ENCODE results near the gene PRDM7. TPM values are rescaled to one million over a fixed set of nuclear protein-coding genes. Genes with fewer than 3 reads are reported as not detected.

PRDM7 gene
- total and polyA plus RNA-seq, 2 of the 4 experiments (the other 2 are of a cell fraction) = not detected

GRCh38 chr16:90016339-90016950, 60.7 kb downstream of the PRDM7 start:
- dilution Hi-C loops (cut with HindIII; ENCODE audit: low sequenced_read_pairs, unreplicated experiment) (no loop called here), intact Hi-C loops (cut with micrococcal nuclease) (no loop called here), in situ Hi-C loops (cut with MboI; ENCODE audit: low sequenced_read_pairs) (no loop called here)
- Histone ChIP-seq H4K5ac (ENCODE audit: low read depth, low read length) (no peak overlapping the region), H3K4me2 (ENCODE audit: low read depth, low read length) (no peak overlapping the region), H3K79me1 (ENCODE audit: low read depth in 1 of 2, low read length in 2 of 2) (peaks cover 0 to 4% of the 10 kb centered on the region in 2 experiments; a peak in 2 of 4 replicates), H3K9me1 (ENCODE audit: insufficient read depth, low read length) (peaks cover 7% of the 10 kb centered on the region; the same call in 1 of the 2 replicates), H3K4me1 (ENCODE audit: control insufficient read depth, insufficient read depth, low read length) (peaks cover 9% of the 10 kb centered on the region), H2BK120ac (ENCODE audit: low read depth, low read length) (no peak overlapping the region), H3K4ac (ENCODE audit: low read depth, low read length) (no peak overlapping the region), H3K18ac (ENCODE audit: low read depth, low read length) (no peak overlapping the region), H4K91ac (ENCODE audit: insufficient read depth, low read depth, low read length) (no peak overlapping the region), H2BK5ac (ENCODE audit: low read depth, low read length, poor library complexity, severe bottlenecking) (no peak overlapping the region), H3K4me3 (ENCODE audit: insufficient read depth, low read depth, low read length) (no peak overlapping the region), H2AK9ac (replicated peaks; ENCODE audit: low read depth, low read length, poor library complexity) (no peak overlapping the region), H3K14ac (replicated peaks; ENCODE audit: low read depth, low read length) (no peak overlapping the region), H3K56ac (ENCODE audit: extremely low read depth, insufficient read depth, low read length) (no peak overlapping the region), H2BK15ac (ENCODE audit: low read depth, low read length) (no peak overlapping the region), H2BK20ac (ENCODE audit: low read depth, low read length) (no peak overlapping the region), H3K27me3 (ENCODE audit: control insufficient read depth, insufficient read depth, low read length) (no peaks in the 10 kb centered on the region), H4K8ac (ENCODE audit: low read depth in 2 of 2, low read length in 2 of 2) (no peak overlapping the region), H3K9ac (ENCODE audit: low read depth, low read length) (no peak overlapping the region), H4K20me1 (ENCODE audit: insufficient read depth, low read length) (peaks cover 3% of the 10 kb centered on the region; the same call in 1 of the 2 replicates), H2AFZ (replicated peaks; ENCODE audit: low read length, poor library complexity) (no peak overlapping the region), H3K23ac (ENCODE audit: low read depth, low read length) (no peak overlapping the region), H3K36me3 (ENCODE audit: control insufficient read depth, insufficient read depth, low read length) (no peaks in the 10 kb centered on the region), H3K9me3 (ENCODE audit: control insufficient read depth, insufficient read depth, low read length) (no peaks in the 10 kb centered on the region), H2AK5ac (ENCODE audit: low read depth, low read length) (no peak overlapping the region), H3K27ac (ENCODE audit: insufficient read depth, low read length) (no peak overlapping the region)
- ChIA-PET POLR2A (ENCODE audit: unreplicated experiment) (no interaction called here), CTCF (no interaction called here)
- TF ChIP-seq, protein P1, sequence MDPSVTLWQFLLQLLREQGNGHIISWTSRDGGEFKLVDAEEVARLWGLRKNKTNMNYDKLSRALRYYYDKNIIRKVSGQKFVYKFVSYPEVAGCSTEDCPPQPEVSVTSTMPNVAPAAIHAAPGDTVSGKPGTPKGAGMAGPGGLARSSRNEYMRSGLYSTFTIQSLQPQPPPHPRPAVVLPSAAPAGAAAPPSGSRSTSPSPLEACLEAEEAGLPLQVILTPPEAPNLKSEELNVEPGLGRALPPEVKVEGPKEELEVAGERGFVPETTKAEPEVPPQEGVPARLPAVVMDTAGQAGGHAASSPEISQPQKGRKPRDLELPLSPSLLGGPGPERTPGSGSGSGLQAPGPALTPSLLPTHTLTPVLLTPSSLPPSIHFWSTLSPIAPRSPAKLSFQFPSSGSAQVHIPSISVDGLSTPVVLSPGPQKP (IDR thresholded peaks at IDR 0.05; ENCODE audit: borderline replicate concordance, low read depth, low read length) = no peak
- no peak for TF ChIP-seq RAD21 (IDR thresholded peaks at IDR 0.05; ENCODE audit: low read length)
- no peak for TF ChIP-seq NFE2L2 (IDR thresholded peaks at IDR 0.05; ENCODE audit: low read depth, low read length)
- no peak for TF ChIP-seq POLR2A (IDR thresholded peaks at IDR 0.05; ENCODE audit: low read depth, low read length)
- TF ChIP-seq MAFK (IDR thresholded peaks at IDR 0.05; ENCODE audit: low read depth, low read length) = no peak
- no peak for TF ChIP-seq RCOR1 (IDR thresholded peaks at IDR 0.05; ENCODE audit: insufficient replicate concordance, low read length)
- no peak for TF ChIP-seq CHD1 (IDR thresholded peaks at IDR 0.05; ENCODE audit: low read depth, low read length)
- no peak for TF ChIP-seq FOS (IDR thresholded peaks at IDR 0.05; ENCODE audit: low read depth, low read length)
- TF ChIP-seq SMC3 (IDR thresholded peaks at IDR 0.05; ENCODE audit: low read depth, low read length) = no peak
- no peak for TF ChIP-seq MAZ (IDR thresholded peaks at IDR 0.05; ENCODE audit: borderline replicate concordance, low read depth, low read length)
- BruUV-seq (replicated peaks) = no TSS peak
- ATAC-seq (ENCODE audit: low read depth) = no peak
- 96% methylated on average over 4 of the region's 11 CpGs; no CpG with 5 or more reads in 1 of the 2 experiments for WGBS, 2 experiments (ENCODE audit: extremely low coverage in 2 of 2, insufficient read length in 1 of 2)
- no peak for DNase-seq

Measured in IMR-90 (cell line).